ENCODE results near the gene KDM8. TPM values are rescaled to one million over a fixed set of nuclear protein-coding genes. Genes with fewer than 3 reads are reported as not detected.

Gene KDM8
- total and polyA plus RNA-seq, 2 donors (not counting 3 experiments of a cell fraction or from before 2014, with no cell fraction given), result 5.1 to 8.4 TPM

DNA sequence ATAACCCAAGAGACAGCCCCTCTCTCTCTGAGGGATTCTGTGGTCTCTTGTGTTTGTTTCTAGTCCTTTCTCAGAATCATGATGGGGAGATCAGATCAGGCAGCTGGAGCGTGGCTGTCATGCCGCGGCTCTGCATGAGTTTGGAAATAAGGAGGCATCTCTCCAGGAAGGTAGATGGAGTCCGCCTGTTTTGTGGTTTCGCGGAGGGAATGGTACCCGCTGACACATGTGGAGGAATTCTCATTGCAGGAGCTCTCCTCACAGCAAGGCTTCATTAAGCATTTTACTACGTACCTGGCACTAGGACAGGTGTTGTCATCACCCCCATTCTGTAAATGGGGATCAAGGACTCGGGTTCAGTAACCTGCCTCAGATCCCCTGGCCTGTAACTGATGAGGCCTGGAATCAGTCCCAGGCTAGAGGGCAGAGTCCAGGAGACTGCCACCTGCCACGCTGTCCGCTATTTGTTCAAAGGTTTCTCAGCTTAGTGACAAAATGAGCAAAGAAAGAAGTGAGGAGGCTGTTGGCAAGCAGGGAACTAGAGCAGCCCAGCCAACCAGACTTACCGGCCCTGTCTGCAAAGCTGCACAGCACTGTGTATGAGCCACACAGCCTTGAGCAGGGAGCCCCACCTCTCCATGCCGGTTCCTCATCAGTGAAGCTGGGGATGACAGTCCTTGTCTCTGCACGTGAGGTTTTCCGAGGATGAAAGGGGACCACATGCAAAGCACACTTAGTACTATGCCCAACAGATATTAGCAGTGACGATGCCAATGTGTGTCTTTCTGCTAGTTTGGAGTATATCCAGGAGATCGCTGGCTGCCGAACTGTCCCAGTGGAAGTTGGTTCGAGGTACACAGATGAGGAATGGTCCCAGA lies 11.0 kb downstream of the KDM8 start:
- BruUV-seq (replicated peaks), result no TSS peak
- no peaks in the 10 kb centered on the region for H3K9me3 ChIP-seq (replicated peaks; ENCODE audit: control insufficient read depth, insufficient read depth, low read length)
- no peak overlapping the region for H3K4me2 ChIP-seq (ENCODE audit: insufficient read depth, low read length)
- H3K9me1 ChIP-seq (replicated peaks; ENCODE audit: control insufficient read depth, extremely low read depth, insufficient read depth, low read length), result no peaks in the 10 kb centered on the region
- no peaks in the 10 kb centered on the region for H3K27me3 ChIP-seq (ENCODE audit: control insufficient read depth in 2 of 2, insufficient read depth in 2 of 2, low read length in 2 of 2)
- DNase-seq (ENCODE audit: low read depth, low spot score) (no peak), FAIRE-seq (no peak)
- intact Hi-C loops (cut with micrococcal nuclease), result no loop called here
- no peak overlapping the region for H3K4me3 ChIP-seq (replicated peaks in 1 of 3; ENCODE audit: insufficient read depth in 1 of 3, low read depth in 1 of 3, low read length in 3 of 3)
- no peak overlapping the region for H2AFZ ChIP-seq (ENCODE audit: low read depth, low read length)
- H3K9ac ChIP-seq (replicated peaks; ENCODE audit: extremely low read depth, insufficient read depth, low read length), result no peak overlapping the region
- no peak overlapping the region for H3K27ac ChIP-seq (ENCODE audit: insufficient read depth, low read depth, low read length)
- dilution Hi-C loops (cut with MboI; ENCODE audit: extremely low pct_ligation_motif_present, low sequenced_read_pairs), result no loop called here
- H3K79me2 ChIP-seq (ENCODE audit: control insufficient read depth, insufficient read depth, low read length), result no peaks in the 10 kb centered on the region
- POLR2A ChIA-PET, result no interaction called here
- peaks cover 2 to 5% of the 10 kb centered on the region in 2 experiments for H3K36me3 ChIP-seq (ENCODE audit: control insufficient read depth in 2 of 2, extremely low read depth in 1 of 2, insufficient read depth in 2 of 2, low read length in 2 of 2)
- no peaks in the 10 kb centered on the region for H3K4me1 ChIP-seq (ENCODE audit: control insufficient read depth, extremely low read depth, insufficient read depth, low read length)
- H4K20me1 ChIP-seq (replicated peaks; ENCODE audit: control insufficient read depth, extremely low read depth, insufficient read depth, low read length), result no peaks in the 10 kb centered on the region
- CTCF ChIA-PET, result no interaction called here
- TF ChIP-seq POLR2A (IDR thresholded peaks at IDR 0.05; ENCODE audit: low read depth, low read length) (no peak), JUN (IDR thresholded peaks at IDR 0.05; ENCODE audit: borderline replicate concordance, insufficient read depth, insufficient read length, low read depth) (no peak), GATA2 (IDR thresholded peaks at IDR 0.05; ENCODE audit: insufficient read depth, insufficient read length, low read depth, low read length) (no peak), EZH2 (IDR thresholded peaks at IDR 0.05; ENCODE audit: borderline replicate concordance, low read depth, low read length, severe bottlenecking) (no peak), POLR2AphosphoS5 (IDR thresholded peaks at IDR 0.05; ENCODE audit: insufficient read depth, low read depth, low read length) (no peak), MYC (IDR thresholded peaks at IDR 0.05; ENCODE audit: low read depth, low read length) (no peak), FOS (IDR thresholded peaks at IDR 0.05; ENCODE audit: borderline replicate concordance, insufficient read depth, low read length) (no peak)
- TF ChIP-seq, protein P1, sequence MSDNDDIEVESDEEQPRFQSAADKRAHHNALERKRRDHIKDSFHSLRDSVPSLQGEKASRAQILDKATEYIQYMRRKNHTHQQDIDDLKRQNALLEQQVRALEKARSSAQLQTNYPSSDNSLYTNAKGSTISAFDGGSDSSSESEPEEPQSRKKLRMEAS (IDR thresholded peaks at IDR 0.05; ENCODE audit: insufficient read depth, insufficient read length), result no peak
- TF ChIP-seq, protein P2, sequence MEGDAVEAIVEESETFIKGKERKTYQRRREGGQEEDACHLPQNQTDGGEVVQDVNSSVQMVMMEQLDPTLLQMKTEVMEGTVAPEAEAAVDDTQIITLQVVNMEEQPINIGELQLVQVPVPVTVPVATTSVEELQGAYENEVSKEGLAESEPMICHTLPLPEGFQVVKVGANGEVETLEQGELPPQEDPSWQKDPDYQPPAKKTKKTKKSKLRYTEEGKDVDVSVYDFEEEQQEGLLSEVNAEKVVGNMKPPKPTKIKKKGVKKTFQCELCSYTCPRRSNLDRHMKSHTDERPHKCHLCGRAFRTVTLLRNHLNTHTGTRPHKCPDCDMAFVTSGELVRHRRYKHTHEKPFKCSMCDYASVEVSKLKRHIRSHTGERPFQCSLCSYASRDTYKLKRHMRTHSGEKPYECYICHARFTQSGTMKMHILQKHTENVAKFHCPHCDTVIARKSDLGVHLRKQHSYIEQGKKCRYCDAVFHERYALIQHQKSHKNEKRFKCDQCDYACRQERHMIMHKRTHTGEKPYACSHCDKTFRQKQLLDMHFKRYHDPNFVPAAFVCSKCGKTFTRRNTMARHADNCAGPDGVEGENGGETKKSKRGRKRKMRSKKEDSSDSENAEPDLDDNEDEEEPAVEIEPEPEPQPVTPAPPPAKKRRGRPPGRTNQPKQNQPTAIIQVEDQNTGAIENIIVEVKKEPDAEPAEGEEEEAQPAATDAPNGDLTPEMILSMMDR (IDR thresholded peaks at IDR 0.05; ENCODE audit: extremely low read depth in 1 of 2, insufficient read depth in 1 of 2, low read depth in 1 of 2, low read length in 2 of 2), result no peak
